Measurements from ENCODE around the gene BCAM. TPM values are rescaled to one million over a fixed set of nuclear protein-coding genes. Genes with fewer than 3 reads are reported as not detected.

Gene BCAM
- total and polyA plus RNA-seq, 2 of the 4 experiments (the other 2 are of a cell fraction): 2.3 to 35.7 TPM

DNA sequence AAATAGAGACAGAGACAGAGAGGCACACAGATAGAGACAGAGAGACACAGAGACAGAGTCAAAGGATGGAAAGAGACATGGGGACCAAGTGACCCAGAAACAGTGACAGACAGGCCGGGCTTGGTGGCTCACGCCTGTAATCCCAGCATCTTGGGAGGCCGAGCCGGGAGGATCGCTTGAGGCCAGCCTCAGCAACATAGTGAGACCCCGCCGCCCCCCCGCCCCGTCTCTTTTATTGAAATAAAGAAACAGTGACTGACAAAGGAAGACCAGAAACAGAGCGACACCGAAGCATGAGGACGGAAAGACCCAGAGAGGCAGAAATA lies 36.3 kb downstream of the BCAM start:
- H3K4me3 ChIP-seq (ENCODE audit: insufficient read depth, low read depth, low read length): peak overlapping the region; percentile 74; the same call in 1 of the 2 replicates
- H2AFZ ChIP-seq (replicated peaks; ENCODE audit: low read length, poor library complexity): peak overlapping the region; percentile 97
- DNase-seq: no peak
- H2AK5ac ChIP-seq (ENCODE audit: low read depth, low read length): peak overlapping the region; percentile 74
- peak overlapping the region; percentile 59 for H2AK9ac ChIP-seq (replicated peaks; ENCODE audit: low read depth, low read length, poor library complexity)
- no peak overlapping the region for H3K18ac ChIP-seq (ENCODE audit: low read depth, low read length)
- intact Hi-C loops (cut with micrococcal nuclease) (loop anchor here (1.0 to 5.0 kb wide), 3 partner anchors 36 to 273 kb away; partner anchors contain the start of gene BCAM), dilution Hi-C loops (cut with HindIII; ENCODE audit: low sequenced_read_pairs, unreplicated experiment) (no loop called here), in situ Hi-C loops (cut with MboI; ENCODE audit: low sequenced_read_pairs) (no loop called here)
- ATAC-seq (ENCODE audit: low read depth): no peak
- peaks cover 12% of the 10 kb centered on the region for H3K4me1 ChIP-seq (ENCODE audit: control insufficient read depth, insufficient read depth, low read length)
- peaks cover 0 to 38% of the 10 kb centered on the region in 2 experiments; a peak in 2 of 4 replicates for H3K79me1 ChIP-seq (ENCODE audit: low read depth in 1 of 2, low read length in 2 of 2)
- TSS peak; percentile 79 for BruUV-seq (replicated peaks)
- H4K5ac ChIP-seq (ENCODE audit: low read depth, low read length): no peak overlapping the region
- H4K20me1 ChIP-seq (ENCODE audit: insufficient read depth, low read length): peaks cover 30% of the 10 kb centered on the region
- WGBS, 2 experiments (ENCODE audit: extremely low coverage in 2 of 2, insufficient read length in 1 of 2): 7% methylated on average over 7 of the region's 12 CpGs; no CpG with 5 or more reads in 1 of the 2 experiments
- H3K9me3 ChIP-seq (ENCODE audit: control insufficient read depth, insufficient read depth, low read length): no peaks in the 10 kb centered on the region
- H2BK20ac ChIP-seq (ENCODE audit: low read depth, low read length): 0 out of 2 replicates have a peak overlapping the region, but pooled peaks have one; percentile 52
- no peak overlapping the region for H4K91ac ChIP-seq (ENCODE audit: insufficient read depth, low read depth, low read length)
- H3K9ac ChIP-seq (ENCODE audit: low read depth, low read length): no peak overlapping the region; the same call in 1 of the 2 replicates
- no peak overlapping the region; the same call in 1 of the 2 replicates for H3K27ac ChIP-seq (ENCODE audit: insufficient read depth, low read length)
- no peak overlapping the region for H2BK120ac ChIP-seq (ENCODE audit: low read depth, low read length)
- peak overlapping the region; percentile 99 for H3K4me2 ChIP-seq (ENCODE audit: low read depth, low read length)
- H3K9me1 ChIP-seq (ENCODE audit: insufficient read depth, low read length): 0 out of 2 replicates have a peak, but pooled peaks cover under 1% of the 10 kb centered on the region
- H3K56ac ChIP-seq (ENCODE audit: extremely low read depth, insufficient read depth, low read length): no peak overlapping the region
- peak overlapping the region; percentile 76; the same call in 1 of the 2 replicates for H3K4ac ChIP-seq (ENCODE audit: low read depth, low read length)
- H3K23ac ChIP-seq (ENCODE audit: low read depth, low read length): 0 out of 2 replicates have a peak overlapping the region, but pooled peaks have one; percentile 1
- POLR2A ChIA-PET (ENCODE audit: unreplicated experiment): no interaction called here
- no peaks in the 10 kb centered on the region for H3K27me3 ChIP-seq (ENCODE audit: control insufficient read depth, insufficient read depth, low read length)
- TF ChIP-seq SMC3 (IDR thresholded peaks at IDR 0.05; ENCODE audit: low read depth, low read length): no peak
- H3K36me3 ChIP-seq (ENCODE audit: control insufficient read depth, insufficient read depth, low read length): no peaks in the 10 kb centered on the region
- H3K14ac ChIP-seq (replicated peaks; ENCODE audit: low read depth, low read length): no peak overlapping the region
- H4K8ac ChIP-seq (ENCODE audit: low read depth in 2 of 2, low read length in 2 of 2): peak overlapping the region; percentile 80 to 91; a peak in 3 of 4 replicates
- H2BK15ac ChIP-seq (ENCODE audit: low read depth, low read length): 0 out of 3 replicates have a peak overlapping the region, but pooled peaks have one; percentile 29
- CTCF ChIA-PET: interaction anchor here (0.7 to 1.4 kb wide), 2 partner anchors 74 to 121 kb away, joined by 4 to 6 read pairs; no protein-coding TSS in a partner anchor
- H2BK5ac ChIP-seq (ENCODE audit: low read depth, low read length, poor library complexity, severe bottlenecking): peak overlapping the region; percentile 90
